ENCODE measurements around the gene CASR.
"Not testable (repeated sequence)": the region's sequence is repeated elsewhere in the genome, so short reads cannot be mapped to it uniquely, and the experiment has no call there.

CASR gene

GRCh38 chr3:122200661-122201060, 17.2 kb downstream of the CASR start:
- H3K27me3 Mint-ChIP-seq (ENCODE audit: low read depth, poor library complexity) = peaks cover 7% of the 10 kb centered on the region
- no peak overlapping the region for H3K27ac Mint-ChIP-seq
- H3K36me3 Mint-ChIP-seq (ENCODE audit: low read depth) = no peaks in the 10 kb centered on the region
- peaks cover 19% of the 10 kb centered on the region for H3K9me3 Mint-ChIP-seq
- no peak overlapping the region for H3K4me3 Mint-ChIP-seq
- no peaks in the 10 kb centered on the region for H3K4me1 Mint-ChIP-seq
- DNase-seq = no peak
- TF ChIP-seq, protein P1, sequence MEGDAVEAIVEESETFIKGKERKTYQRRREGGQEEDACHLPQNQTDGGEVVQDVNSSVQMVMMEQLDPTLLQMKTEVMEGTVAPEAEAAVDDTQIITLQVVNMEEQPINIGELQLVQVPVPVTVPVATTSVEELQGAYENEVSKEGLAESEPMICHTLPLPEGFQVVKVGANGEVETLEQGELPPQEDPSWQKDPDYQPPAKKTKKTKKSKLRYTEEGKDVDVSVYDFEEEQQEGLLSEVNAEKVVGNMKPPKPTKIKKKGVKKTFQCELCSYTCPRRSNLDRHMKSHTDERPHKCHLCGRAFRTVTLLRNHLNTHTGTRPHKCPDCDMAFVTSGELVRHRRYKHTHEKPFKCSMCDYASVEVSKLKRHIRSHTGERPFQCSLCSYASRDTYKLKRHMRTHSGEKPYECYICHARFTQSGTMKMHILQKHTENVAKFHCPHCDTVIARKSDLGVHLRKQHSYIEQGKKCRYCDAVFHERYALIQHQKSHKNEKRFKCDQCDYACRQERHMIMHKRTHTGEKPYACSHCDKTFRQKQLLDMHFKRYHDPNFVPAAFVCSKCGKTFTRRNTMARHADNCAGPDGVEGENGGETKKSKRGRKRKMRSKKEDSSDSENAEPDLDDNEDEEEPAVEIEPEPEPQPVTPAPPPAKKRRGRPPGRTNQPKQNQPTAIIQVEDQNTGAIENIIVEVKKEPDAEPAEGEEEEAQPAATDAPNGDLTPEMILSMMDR (IDR thresholded peaks at IDR 0.05) = no peak

- DNase-seq; H3K27me3 Mint-ChIP-seq (ENCODE audit: low read depth, poor library complexity); H3K27ac Mint-ChIP-seq; H3K4me1 Mint-ChIP-seq; H3K36me3 Mint-ChIP-seq (ENCODE audit: low read depth); H3K4me3 Mint-ChIP-seq: not testable (repeated sequence)
- H3K9me3 Mint-ChIP-seq = peaks cover 19% of the 10 kb centered on the region
Observed at GRCh38 chr3:122201476-122201875, 18.0 kb downstream of the CASR start.

DNA sequence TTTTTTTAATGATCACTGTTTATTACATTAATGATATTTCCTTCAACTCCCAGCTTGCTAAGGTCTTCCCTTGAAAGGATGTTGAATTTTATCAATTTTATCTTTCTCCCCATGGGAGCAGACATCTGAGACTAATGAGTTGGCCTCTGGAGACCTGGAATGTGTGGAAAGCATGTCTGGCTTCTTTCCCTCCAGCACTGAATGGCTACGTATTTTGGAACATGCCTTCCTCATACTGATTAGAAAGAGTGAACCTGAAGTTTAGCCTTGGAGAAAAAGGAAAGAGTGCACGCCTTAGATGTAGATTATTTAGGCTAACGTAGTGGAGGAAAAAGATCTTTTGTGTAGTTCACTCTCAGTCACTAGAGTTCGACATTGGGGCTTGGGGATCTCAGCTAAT, 25.1 kb downstream of the CASR start:
- TF ChIP-seq, protein P1 (IDR thresholded peaks at IDR 0.05) = no peak
- H3K4me1 Mint-ChIP-seq = no peaks in the 10 kb centered on the region

DNA sequence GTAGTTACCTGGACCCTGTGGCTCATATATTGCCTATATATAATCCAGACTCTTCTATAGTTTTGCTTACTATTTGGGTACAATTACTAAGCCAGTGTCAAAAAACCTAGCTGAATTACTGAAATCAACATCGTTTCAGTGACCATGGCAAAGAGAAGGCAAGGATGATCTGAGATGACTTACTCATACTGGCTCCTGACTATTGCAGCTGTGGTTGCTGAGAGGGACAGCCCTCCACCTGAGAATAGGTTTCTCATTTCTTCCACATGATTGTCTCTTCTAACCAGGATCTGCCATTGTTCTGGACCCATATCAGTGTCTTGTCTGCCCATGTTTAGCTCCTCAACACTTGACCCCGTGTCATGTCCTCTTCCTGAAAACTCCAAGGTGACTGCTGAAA, 30.2 kb downstream of the CASR start:
- H3K36me3 Mint-ChIP-seq (ENCODE audit: low read depth) = no peaks in the 10 kb centered on the region

More for the DNA sequence above, 25.1 kb downstream of the CASR start:
- no peaks in the 10 kb centered on the region for H3K36me3 Mint-ChIP-seq (ENCODE audit: low read depth)
- no peak for DNase-seq
- H3K9me3 Mint-ChIP-seq = no peaks in the 10 kb centered on the region
- H3K27ac Mint-ChIP-seq = no peak overlapping the region
- H3K4me3 Mint-ChIP-seq = no peak overlapping the region
- H3K27me3 Mint-ChIP-seq (ENCODE audit: low read depth, poor library complexity) = peaks cover 7% of the 10 kb centered on the region

GRCh38 chr3:122214711-122215110, 31.2 kb downstream of the CASR start:
- no peak for DNase-seq
- Mint-ChIP-seq H3K4me3 (no peak overlapping the region), H3K27ac (no peak overlapping the region), H3K36me3 (ENCODE audit: low read depth) (no peaks in the 10 kb centered on the region), H3K4me1 (no peaks in the 10 kb centered on the region), H3K27me3 (ENCODE audit: low read depth, poor library complexity) (peaks cover 23% of the 10 kb centered on the region), H3K9me3 (no peaks in the 10 kb centered on the region)
- TF ChIP-seq, protein P1 (IDR thresholded peaks at IDR 0.05) = no peak

More for the DNA sequence above, 30.2 kb downstream of the CASR start:
- TF ChIP-seq, protein P1 (IDR thresholded peaks at IDR 0.05) = no peak
- DNase-seq = no peak
- H3K9me3 Mint-ChIP-seq = no peaks in the 10 kb centered on the region
- no peaks in the 10 kb centered on the region for H3K4me1 Mint-ChIP-seq
- H3K27me3 Mint-ChIP-seq (ENCODE audit: low read depth, poor library complexity) = peaks cover 21% of the 10 kb centered on the region
- no peak overlapping the region for H3K27ac Mint-ChIP-seq
- no peak overlapping the region for H3K4me3 Mint-ChIP-seq

DNA sequence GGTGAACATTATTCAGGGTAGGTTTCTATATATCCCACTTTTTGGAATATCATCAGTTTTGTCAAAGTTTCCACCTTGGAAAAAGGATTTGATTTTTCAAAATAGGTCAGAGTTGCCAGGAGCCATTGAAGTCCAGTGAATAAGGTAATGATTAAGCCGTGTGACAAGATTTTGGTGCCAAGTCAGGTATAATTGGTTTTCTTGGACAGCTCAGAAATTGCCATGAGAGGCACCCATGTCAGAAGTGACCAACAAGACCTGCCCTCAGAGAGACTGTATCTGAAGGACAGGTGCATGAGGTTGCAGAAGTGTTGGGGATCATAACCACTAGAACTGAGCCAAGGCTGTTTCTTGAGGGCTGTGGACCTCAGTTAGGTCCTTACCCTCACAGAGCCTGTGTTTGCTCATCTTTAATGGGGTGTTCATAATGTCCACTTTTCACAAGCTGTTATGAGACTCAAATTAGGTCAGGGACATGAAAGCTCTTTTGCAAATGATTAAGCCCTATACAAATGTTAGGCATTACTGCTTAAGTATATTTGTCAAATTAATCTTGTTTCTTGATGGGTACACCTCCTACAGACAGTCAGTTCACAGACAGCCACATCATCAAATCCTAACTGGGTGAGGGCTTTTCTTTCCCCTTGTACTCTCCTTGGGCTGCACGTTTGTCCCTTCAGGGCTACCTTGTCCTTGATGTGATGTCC, 32.3 kb downstream of the CASR start:
- Mint-ChIP-seq H3K27me3 (ENCODE audit: low read depth, poor library complexity) (peaks cover 21% of the 10 kb centered on the region), H3K27ac (no peak overlapping the region), H3K36me3 (ENCODE audit: low read depth) (no peaks in the 10 kb centered on the region), H3K9me3 (no peaks in the 10 kb centered on the region), H3K4me1 (no peaks in the 10 kb centered on the region), H3K4me3 (no peak overlapping the region)
- DNase-seq = no peak
- TF ChIP-seq, protein P1 (IDR thresholded peaks at IDR 0.05) = no peak

Data from nephron progenitor cell (in vitro differentiated cells).